Measurements from ENCODE around the gene DNAH9. TPM values are rescaled to one million over a fixed set of nuclear protein-coding genes. Genes with fewer than 3 reads are reported as not detected.
A peak's percentile ranks its signal among the peaks of the same experiment; 100 is the strongest.

DNAH9 gene
- total RNA-seq, 1 experiment from 2014 or later, result 0.22 TPM

DNA sequence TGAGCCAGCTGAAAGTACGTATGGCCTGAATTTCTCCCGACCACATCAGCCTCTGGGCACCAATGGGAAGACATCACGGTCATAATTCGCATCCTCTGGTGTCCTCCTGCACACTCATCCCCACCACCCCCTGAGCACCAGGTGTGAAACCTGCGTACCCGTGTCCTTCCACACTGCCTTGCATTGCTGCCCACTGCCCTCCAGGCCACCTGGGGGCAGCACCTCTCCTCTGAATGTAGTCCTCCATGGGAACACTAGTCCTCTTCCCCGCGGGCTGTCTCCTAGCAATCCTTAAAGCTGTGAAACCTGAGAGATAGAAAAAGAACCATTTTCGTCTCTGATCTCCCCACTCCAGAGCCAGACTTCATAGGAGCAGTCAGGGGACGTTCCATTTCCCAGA lies 273.5 kb downstream of the DNAH9 start:
- Histone ChIP-seq H2BK5ac (ENCODE audit: insufficient read length, low read length) (no peak overlapping the region), H4K20me1 (ENCODE audit: control insufficient read depth, insufficient read depth, insufficient read length) (no peaks in the 10 kb centered on the region), H3K18ac (ENCODE audit: insufficient read length, low read depth, low read length) (no peak overlapping the region), H3K9ac (ENCODE audit: extremely low read depth, insufficient read length, low read length) (no peak overlapping the region), H3K23me2 (ENCODE audit: insufficient read length, low read depth, low read length, poor library complexity, severe bottlenecking) (no peaks in the 10 kb centered on the region), H3K4me2 (ENCODE audit: insufficient read depth, insufficient read length, low read length) (no peak overlapping the region), H3T11ph (ENCODE audit: low read length) (no peak overlapping the region), H2BK120ac (ENCODE audit: low read depth, low read length, poor library complexity, severe bottlenecking) (no peak overlapping the region), H2AK5ac (ENCODE audit: insufficient read length, low read length) (no peak overlapping the region), H2BK12ac (ENCODE audit: insufficient read length, low read depth, low read length) (no peak overlapping the region), H3K79me1 (ENCODE audit: insufficient read depth, low read depth, low read length, poor library complexity, severe bottlenecking) (no peaks in the 10 kb centered on the region), H3K27ac (ENCODE audit: insufficient read length, low read depth, low read length) (no peak overlapping the region), H3K4me1 (ENCODE audit: insufficient read depth, low read length) (no peaks in the 10 kb centered on the region), H3K23ac (ENCODE audit: insufficient read length, low read depth, low read length) (no peak overlapping the region), H2AFZ (ENCODE audit: low read length) (no peak overlapping the region), H3K56ac (ENCODE audit: insufficient read length, low read depth, low read length) (no peak overlapping the region), H2BK15ac (ENCODE audit: low read depth, low read length) (no peak overlapping the region), H3K79me2 (ENCODE audit: insufficient read depth, low read length) (no peaks in the 10 kb centered on the region), H3K27me3 (ENCODE audit: insufficient read depth, low read length) (no peaks in the 10 kb centered on the region; the same call in 1 of the 2 replicates), H4K5ac (ENCODE audit: insufficient read length, low read depth, low read length) (no peak overlapping the region), H3K14ac (ENCODE audit: insufficient read depth, low read length) (peak overlapping the region; percentile 12; the same call in 1 of the 2 replicates), H3K4ac (ENCODE audit: low read depth, low read length) (no peak overlapping the region), H4K91ac (ENCODE audit: insufficient read length, low read depth, low read length) (no peak overlapping the region), H4K8ac (replicated peaks; ENCODE audit: insufficient read length, low read depth, low read length) (no peak overlapping the region), H3K9me3 (ENCODE audit: control insufficient read depth, low read depth, low read length) (peaks cover 5% of the 10 kb centered on the region), H2BK20ac (ENCODE audit: low read depth, low read length, poor library complexity, severe bottlenecking) (no peak overlapping the region)
- TF ChIP-seq, protein P1, sequence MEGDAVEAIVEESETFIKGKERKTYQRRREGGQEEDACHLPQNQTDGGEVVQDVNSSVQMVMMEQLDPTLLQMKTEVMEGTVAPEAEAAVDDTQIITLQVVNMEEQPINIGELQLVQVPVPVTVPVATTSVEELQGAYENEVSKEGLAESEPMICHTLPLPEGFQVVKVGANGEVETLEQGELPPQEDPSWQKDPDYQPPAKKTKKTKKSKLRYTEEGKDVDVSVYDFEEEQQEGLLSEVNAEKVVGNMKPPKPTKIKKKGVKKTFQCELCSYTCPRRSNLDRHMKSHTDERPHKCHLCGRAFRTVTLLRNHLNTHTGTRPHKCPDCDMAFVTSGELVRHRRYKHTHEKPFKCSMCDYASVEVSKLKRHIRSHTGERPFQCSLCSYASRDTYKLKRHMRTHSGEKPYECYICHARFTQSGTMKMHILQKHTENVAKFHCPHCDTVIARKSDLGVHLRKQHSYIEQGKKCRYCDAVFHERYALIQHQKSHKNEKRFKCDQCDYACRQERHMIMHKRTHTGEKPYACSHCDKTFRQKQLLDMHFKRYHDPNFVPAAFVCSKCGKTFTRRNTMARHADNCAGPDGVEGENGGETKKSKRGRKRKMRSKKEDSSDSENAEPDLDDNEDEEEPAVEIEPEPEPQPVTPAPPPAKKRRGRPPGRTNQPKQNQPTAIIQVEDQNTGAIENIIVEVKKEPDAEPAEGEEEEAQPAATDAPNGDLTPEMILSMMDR (conservative IDR thresholded peaks at IDR 0.05), result peak; percentile 53; the same call in 2 of the 3 replicates
- Mint-ChIP-seq H3K4me1 (no peaks in the 10 kb centered on the region), H3K27me3 (ENCODE audit: low read depth) (peaks cover 2% of the 10 kb centered on the region), H3K27ac (no peak overlapping the region), H3K9me3 (peaks cover 30 to 33% of the 10 kb centered on the region in 2 experiments), H3K36me3 (ENCODE audit: insufficient read depth in 1 of 3, low read depth in 3 of 3) (peaks cover 9 to 37% (median 17%) of the 10 kb centered on the region in 3 experiments), H3K4me3 (no peak overlapping the region)
- DNase-seq, result no peak
- whole genome bisulfite sequencing (ENCODE audit: extremely low coverage, insufficient read length, low lambda C conversion rate), result no CpG with 5 or more reads among the region's 10 CpGs
